ENCODE results near the gene DMKN. TPM values are rescaled to one million over a fixed set of nuclear protein-coding genes. Genes with fewer than 3 reads are reported as not detected.
A peak's percentile ranks its signal among the peaks of the same experiment; 100 is the strongest.

The DMKN gene
- total and polyA plus RNA-seq, 2 experiments from 2014 or later: 220 to 289 TPM

GRCh38 chr19:35533822-35534392, 20.5 kb upstream of the DMKN start:
- H3K9me3 ChIP-seq (ENCODE audit: low read depth): no peaks in the 10 kb centered on the region
- H3K36me3 ChIP-seq: no peaks in the 10 kb centered on the region
- TF ChIP-seq CTCF (IDR thresholded peaks at IDR 0.05; ENCODE audit: low read depth, low read length): no peak
- H3K27ac ChIP-seq: no peak overlapping the region
- H3K27me3 ChIP-seq: no peaks in the 10 kb centered on the region
- H3K4me1 ChIP-seq (ENCODE audit: low read depth): no peaks in the 10 kb centered on the region
- DNase-seq (ENCODE audit: low read depth in 1 of 2, low spot score in 1 of 2): peak; percentile 29 to 57
- H3K4me3 ChIP-seq: no peak overlapping the region

- TF ChIP-seq CTCF (IDR thresholded peaks at IDR 0.05; ENCODE audit: low read depth, low read length): no peak
- Histone ChIP-seq H3K4me3 (no peak within 1 kb of the TSS), H3K27ac (no peak within 1 kb of the TSS), H3K36me3 (no peaks in the 10 kb centered on the region), H3K27me3 (no peaks in the 10 kb centered on the region), H3K4me1 (ENCODE audit: low read depth) (no peaks in the 10 kb centered on the region), H3K9me3 (ENCODE audit: low read depth) (no peaks in the 10 kb centered on the region)
- peak in 1 of 2 donors; percentile 21 for DNase-seq (ENCODE audit: low read depth in 1 of 2, low spot score in 1 of 2)
Measured at GRCh38 chr19:35533201-35533821, 19.9 kb upstream of the DMKN start, which contains the start of gene GAPDHS. GAPDHS (plus strand) TSS chr19:35533456; CDS start chr19:35533528, 72 bp downstream.

- H3K4me1 ChIP-seq (ENCODE audit: low read depth): no peaks in the 10 kb centered on the region
- H3K36me3 ChIP-seq: no peaks in the 10 kb centered on the region
- TF ChIP-seq CTCF (IDR thresholded peaks at IDR 0.05; ENCODE audit: low read depth, low read length): no peak
- H3K9me3 ChIP-seq (ENCODE audit: low read depth): no peaks in the 10 kb centered on the region
- no peak overlapping the region for H3K4me3 ChIP-seq
- no peak for DNase-seq (ENCODE audit: low read depth in 1 of 2, low spot score in 1 of 2)
- no peak overlapping the region for H3K27ac ChIP-seq
- H3K27me3 ChIP-seq: no peaks in the 10 kb centered on the region
Measured at GRCh38 chr19:35531291-35531690, 17.8 kb upstream of the DMKN start.

- Histone ChIP-seq H3K27me3 (no peaks in the 10 kb centered on the region), H3K36me3 (no peaks in the 10 kb centered on the region), H3K4me1 (ENCODE audit: low read depth) (peaks cover 3% of the 10 kb centered on the region), H3K9me3 (ENCODE audit: low read depth) (no peaks in the 10 kb centered on the region), H3K27ac (no peak overlapping the region), H3K4me3 (no peak overlapping the region)
- no peak for TF ChIP-seq CTCF (IDR thresholded peaks at IDR 0.05; ENCODE audit: low read depth, low read length)
- DNase-seq (ENCODE audit: low read depth in 1 of 2, low spot score in 1 of 2): no peak
Measured at GRCh38 chr19:35529241-35530218, 16.1 kb upstream of the DMKN start.

DNA sequence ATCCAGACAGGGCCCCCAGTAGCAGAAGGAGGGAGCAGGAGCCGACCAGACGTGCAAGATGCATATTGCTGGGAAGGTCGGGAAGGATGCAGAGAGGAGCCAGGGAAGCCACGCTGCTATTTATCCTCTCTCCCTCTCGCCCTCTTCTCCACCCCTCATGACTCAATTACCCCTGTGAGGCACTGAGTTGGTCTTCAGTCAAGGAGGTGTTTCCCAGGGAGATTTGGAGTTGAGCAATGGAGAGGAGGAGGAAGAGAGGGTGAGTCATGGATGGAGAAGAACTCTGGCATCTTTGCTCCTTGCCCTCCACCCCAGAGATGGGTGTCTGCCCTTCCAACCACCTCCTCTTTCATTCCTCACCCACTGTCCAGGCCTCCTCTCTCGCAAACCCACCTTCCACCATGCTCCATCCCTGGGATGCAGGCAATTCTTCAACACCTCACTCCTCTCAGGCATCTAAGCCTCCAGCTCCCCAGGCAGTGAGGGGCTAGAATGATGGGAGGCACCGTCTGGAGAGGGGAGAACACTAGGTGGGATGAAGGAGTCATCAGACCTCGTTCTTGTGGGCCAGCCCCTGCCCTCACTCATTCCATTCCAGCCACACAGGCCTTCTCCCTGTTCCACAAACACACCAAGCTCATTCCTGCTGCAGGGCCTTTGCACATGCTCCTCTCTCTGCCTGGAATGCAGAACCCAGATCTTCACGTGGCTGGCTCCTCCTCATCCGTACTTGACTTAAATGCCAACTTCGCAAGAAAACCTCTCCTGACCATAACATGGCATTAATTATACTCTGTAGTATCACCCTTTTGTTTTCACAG, 15.0 kb upstream of the DMKN start, which contains the start of gene SBSN:
TSS of gene SBSN (minus strand) at position 94 of the 821 bp plus-strand sequence. CDS start at position 64, 30 bp downstream.
- no peak for TF ChIP-seq CTCF (IDR thresholded peaks at IDR 0.05; ENCODE audit: low read depth, low read length)
- no peaks in the 10 kb centered on the region for H3K36me3 ChIP-seq
- peak in 1 of 2 donors; percentile 79 for DNase-seq (ENCODE audit: low read depth in 1 of 2, low spot score in 1 of 2)
- H3K4me3 ChIP-seq: no peak within 1 kb of the TSS
- H3K4me1 ChIP-seq (ENCODE audit: low read depth): peaks cover 10% of the 10 kb centered on the region
- H3K9me3 ChIP-seq (ENCODE audit: low read depth): no peaks in the 10 kb centered on the region
- H3K27me3 ChIP-seq: no peaks in the 10 kb centered on the region
- no peak within 1 kb of the TSS for H3K27ac ChIP-seq
